H9 (cell line): ENCODE data around the gene TGOLN2. TPM values are rescaled to one million over a fixed set of nuclear protein-coding genes. Genes with fewer than 3 reads are reported as not detected.

ENCODE experiments used
- DNase-seq: peaks from one replicate; pipeline ENCODE4 v3.0.0-alpha.2; 2017
- H2AFZ ChIP-seq: one replicate; pipeline ENCODE4 v1.6.1; 2013; ENCODE audit warnings: mild to moderate bottlenecking, low read length, control low read depth, moderate library complexity
- H2AK5ac ChIP-seq: 2 replicates; pipeline ENCODE4 v1.6.1; 2013; ENCODE audit warnings: low read length, control low read depth, mixed read lengths; ENCODE audit not compliant: insufficient read length
- H2BK120ac ChIP-seq: one replicate; pipeline ENCODE4 v1.6.1; 2013; ENCODE audit warnings: low read depth, mild to moderate bottlenecking, low read length, control low read depth, inconsistent platforms; ENCODE audit not compliant: poor library complexity, severe bottlenecking
- H2BK12ac ChIP-seq: 2 replicates; pipeline ENCODE4 v1.6.1; 2013; ENCODE audit warnings: low read length, control low read depth, mixed read lengths, low read depth; ENCODE audit not compliant: insufficient read length
- H2BK15ac ChIP-seq: 2 replicates; pipeline ENCODE4 v1.6.1; 2013; ENCODE audit warnings: low read depth, low read length, control low read depth
- H2BK20ac ChIP-seq: one replicate; pipeline ENCODE4 v1.6.1; 2013; ENCODE audit warnings: low read depth, mild to moderate bottlenecking, low read length, control low read depth, inconsistent platforms; ENCODE audit not compliant: poor library complexity, severe bottlenecking
- H2BK5ac ChIP-seq: 2 replicates; pipeline ENCODE4 v1.6.1; 2013; ENCODE audit warnings: low read length, control low read depth, mixed read lengths; ENCODE audit not compliant: insufficient read length
- H3K14ac ChIP-seq: 2 replicates; pipeline ENCODE4 v1.6.1; 2013; ENCODE audit warnings: low read length, control low read depth; ENCODE audit not compliant: insufficient read depth
- H3K18ac ChIP-seq: 2 replicates; pipeline ENCODE4 v1.6.1; 2013; ENCODE audit warnings: low read depth, mild to moderate bottlenecking, mixed read lengths, low read length, control low read depth; ENCODE audit not compliant: insufficient read length
- H3K23ac ChIP-seq: 2 replicates; pipeline ENCODE4 v1.6.1; 2013; ENCODE audit warnings: low read length, control low read depth, mixed read lengths, low read depth; ENCODE audit not compliant: insufficient read length
- H3K23me2 ChIP-seq: 2 replicates; pipeline ENCODE4 v1.6.1; 2013; ENCODE audit warnings: low read depth, mild to moderate bottlenecking, mixed read lengths, low read length, control low read depth; ENCODE audit not compliant: insufficient read length, poor library complexity, severe bottlenecking
- H3K27ac ChIP-seq: 2 replicates; pipeline ENCODE4 v1.5.1; 2013; ENCODE audit warnings: low read length, control low read depth, mixed read lengths, low read depth; ENCODE audit not compliant: insufficient read length
- H3K27me3 ChIP-seq: 2 replicates; pipeline ENCODE4 v1.6.1; 2013; ENCODE audit warnings: low read length, control low read depth, inconsistent platforms; ENCODE audit not compliant: insufficient read depth
- H3K4ac ChIP-seq: 2 replicates; pipeline ENCODE4 v1.6.1; 2013; ENCODE audit warnings: low read depth, mild to moderate bottlenecking, control low read depth, inconsistent platforms, low read length, moderate library complexity
- H3K4me1 ChIP-seq: 2 replicates; pipeline ENCODE4 v1.6.1; 2013; ENCODE audit warnings: low read length, control low read depth, inconsistent platforms; ENCODE audit not compliant: insufficient read depth
- H3K4me2 ChIP-seq: 2 replicates; pipeline ENCODE4 v1.6.1; 2013; ENCODE audit warnings: low read length, control low read depth, mixed read lengths; ENCODE audit not compliant: insufficient read length, insufficient read depth
- H3K56ac ChIP-seq: 2 replicates; pipeline ENCODE4 v1.6.1; 2013; ENCODE audit warnings: low read depth, mild to moderate bottlenecking, mixed read lengths, low read length, control low read depth; ENCODE audit not compliant: insufficient read length
- H3K79me1 ChIP-seq: 2 replicates; pipeline ENCODE4 v1.6.1; 2013; ENCODE audit warnings: low read depth, mild to moderate bottlenecking, moderate library complexity, low read length, control low read depth, inconsistent platforms; ENCODE audit not compliant: insufficient read depth, poor library complexity, severe bottlenecking
- H3K79me2 ChIP-seq: 2 replicates; pipeline ENCODE4 v1.6.1; 2013; ENCODE audit warnings: low read length, control low read depth, inconsistent platforms; ENCODE audit not compliant: insufficient read depth
- H3K9ac ChIP-seq: 2 replicates; pipeline ENCODE4 v1.6.1; 2013; ENCODE audit warnings: low read length, control low read depth, mixed read lengths; ENCODE audit not compliant: insufficient read length; ENCODE audit errors: extremely low read depth
- H3K9me3 ChIP-seq: one replicate; pipeline ENCODE4 v1.6.1; 2013; ENCODE audit warnings: low read depth, low read length, inconsistent platforms; ENCODE audit not compliant: control insufficient read depth
- H3T11ph ChIP-seq: one replicate; pipeline ENCODE4 v1.6.1; 2013; ENCODE audit warnings: mild to moderate bottlenecking, low read length, control low read depth, inconsistent platforms
- H4K20me1 ChIP-seq: one replicate; pipeline ENCODE4 v1.6.1; 2013; ENCODE audit not compliant: control insufficient read depth, insufficient read length, insufficient read depth
- H4K5ac ChIP-seq: 2 replicates; pipeline ENCODE4 v1.6.1; 2013; ENCODE audit warnings: low read depth, mild to moderate bottlenecking, mixed read lengths, low read length, control low read depth; ENCODE audit not compliant: insufficient read length
- H4K8ac ChIP-seq: replicated peaks from 2 replicates; pipeline ENCODE4 v1.6.1; 2013; ENCODE audit warnings: low read length, control low read depth, mixed read lengths, low read depth; ENCODE audit not compliant: insufficient read length
- H4K91ac ChIP-seq: 2 replicates; pipeline ENCODE4 v1.6.1; 2013; ENCODE audit warnings: low read depth, mild to moderate bottlenecking, moderate library complexity, mixed read lengths, low read length, control low read depth; ENCODE audit not compliant: insufficient read length
- H3K27ac Mint-ChIP-seq, 3 experiments: 2 replicates in 2 of 3; 3 replicates in 1 of 3; pipeline ENCODE4 v1.8.0; 2020 to 2021; ENCODE audit warnings: mixed read lengths in 3 of 3, mild to moderate bottlenecking in 1 of 3, moderate library complexity in 1 of 3
- H3K27me3 Mint-ChIP-seq: 2 replicates; pipeline ENCODE4 v1.8.0; 2021; ENCODE audit warnings: low read depth, mild to moderate bottlenecking, moderate library complexity, mixed read lengths
- H3K36me3 Mint-ChIP-seq, 3 experiments: 2 replicates in 2 of 3; 3 replicates in 1 of 3; pipeline ENCODE4 v1.8.0; 2020 to 2021; ENCODE audit warnings: low read depth in 3 of 3, mixed read lengths in 3 of 3; ENCODE audit not compliant: insufficient read depth in 1 of 3
- H3K4me1 Mint-ChIP-seq, 2 experiments: 2 replicates each; pipeline ENCODE4 v1.8.0; 2020; ENCODE audit warnings: mixed read lengths in 2 of 2
- H3K4me3 Mint-ChIP-seq, 2 experiments: 2 replicates in 1 of 2; 3 replicates in 1 of 2; pipeline ENCODE4 v1.8.0; 2020 to 2021; ENCODE audit warnings: mild to moderate bottlenecking in 2 of 2, mixed read lengths in 2 of 2, moderate library complexity in 1 of 2
- H3K9me3 Mint-ChIP-seq, 2 experiments: 2 replicates in 1 of 2; 3 replicates in 1 of 2; pipeline ENCODE4 v1.8.0; 2020; ENCODE audit warnings: mild to moderate bottlenecking in 2 of 2, mixed read lengths in 2 of 2, moderate library complexity in 1 of 2
- WGBS: extraction: QIAGEN DNeasy Blood & Tissue Kit; methylation state at CpG from one replicate; pipeline ENCODE4 v1.1.7; 2013; ENCODE audit warnings: missing lambda C conversion rate, low lambda C conversion rate, mixed read lengths; ENCODE audit not compliant: insufficient read length; ENCODE audit errors: extremely low coverage; 5-methylcytosine and 5-hydroxymethylcytosine counted together
- total RNA-seq: library from RNA; stranded (reverse); gene quantifications from 2 replicates; pipeline ENCODE4 v1.2.1, GENCODE V29; 2021
- TF ChIP-seq, protein P1 (sequence below): fragments of 200-600 bp; sonication (generic); conservative IDR thresholded peaks from 3 replicates; pipeline ENCODE4 v1.8.0; 2021; ENCODE audit warnings: antibody characterized with exemption, mild to moderate bottlenecking

Gene TGOLN2
- total RNA-seq, 1 experiment from 2014 or later = 47.8 TPM

DNA sequence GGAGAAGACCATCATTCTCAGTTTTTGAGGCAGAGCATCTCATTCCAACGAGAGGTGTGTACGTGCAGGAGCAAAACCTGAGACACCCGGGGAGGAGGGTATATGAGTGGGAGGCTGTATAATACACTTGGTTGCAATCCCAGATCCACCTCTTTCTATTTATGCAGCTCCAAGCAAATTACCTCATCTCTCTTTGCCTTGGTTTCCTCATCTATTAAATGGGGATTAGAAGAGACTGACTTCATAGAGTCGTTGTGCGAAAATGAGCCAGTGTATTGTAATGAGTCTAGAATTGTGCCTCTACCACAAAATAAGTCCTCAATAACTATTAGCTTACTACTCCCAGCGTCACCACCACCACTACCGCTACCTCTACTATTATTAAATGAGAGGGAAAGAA lies 40.1 kb downstream of the TGOLN2 start:
- no peak overlapping the region for H2BK15ac ChIP-seq
- H3K4ac ChIP-seq = no peak overlapping the region
- H2BK120ac ChIP-seq = no peak overlapping the region
- H3K4me2 ChIP-seq = no peak overlapping the region
- H4K8ac ChIP-seq = no peak overlapping the region
- H3K9ac ChIP-seq = no peak overlapping the region
- TF ChIP-seq, protein P1, sequence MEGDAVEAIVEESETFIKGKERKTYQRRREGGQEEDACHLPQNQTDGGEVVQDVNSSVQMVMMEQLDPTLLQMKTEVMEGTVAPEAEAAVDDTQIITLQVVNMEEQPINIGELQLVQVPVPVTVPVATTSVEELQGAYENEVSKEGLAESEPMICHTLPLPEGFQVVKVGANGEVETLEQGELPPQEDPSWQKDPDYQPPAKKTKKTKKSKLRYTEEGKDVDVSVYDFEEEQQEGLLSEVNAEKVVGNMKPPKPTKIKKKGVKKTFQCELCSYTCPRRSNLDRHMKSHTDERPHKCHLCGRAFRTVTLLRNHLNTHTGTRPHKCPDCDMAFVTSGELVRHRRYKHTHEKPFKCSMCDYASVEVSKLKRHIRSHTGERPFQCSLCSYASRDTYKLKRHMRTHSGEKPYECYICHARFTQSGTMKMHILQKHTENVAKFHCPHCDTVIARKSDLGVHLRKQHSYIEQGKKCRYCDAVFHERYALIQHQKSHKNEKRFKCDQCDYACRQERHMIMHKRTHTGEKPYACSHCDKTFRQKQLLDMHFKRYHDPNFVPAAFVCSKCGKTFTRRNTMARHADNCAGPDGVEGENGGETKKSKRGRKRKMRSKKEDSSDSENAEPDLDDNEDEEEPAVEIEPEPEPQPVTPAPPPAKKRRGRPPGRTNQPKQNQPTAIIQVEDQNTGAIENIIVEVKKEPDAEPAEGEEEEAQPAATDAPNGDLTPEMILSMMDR = no peak
- H3K9me3 ChIP-seq = no peaks in the 10 kb centered on the region
- Mint-ChIP-seq H3K4me1 (peaks cover 28 to 31% of the 10 kb centered on the region in 2 experiments), H3K27ac (peak overlapping the region in 1 of 3 experiments; percentile 50; a peak in 2 of 7 replicates), H3K9me3 (peaks cover 0 to 6% of the 10 kb centered on the region in 2 experiments; a peak in 1 of 5 replicates), H3K4me3 (no peak overlapping the region), H3K27me3 (no peaks in the 10 kb centered on the region), H3K36me3 (peaks cover 33 to 71% (median 66%) of the 10 kb centered on the region in 3 experiments; a peak in 6 of 7 replicates)
- H3K56ac ChIP-seq = no peak overlapping the region
- no peaks in the 10 kb centered on the region for H3K79me2 ChIP-seq
- H4K20me1 ChIP-seq = no peaks in the 10 kb centered on the region
- no peak overlapping the region for H2AFZ ChIP-seq
- no peak overlapping the region for H2BK12ac ChIP-seq
- H4K91ac ChIP-seq = no peak overlapping the region
- no peak overlapping the region for H2AK5ac ChIP-seq
- H3K23me2 ChIP-seq = no peaks in the 10 kb centered on the region
- H3K27me3 ChIP-seq = no peaks in the 10 kb centered on the region
- no peak for DNase-seq
- no CpG with 5 or more reads among the region's 7 CpGs for WGBS
- no peak overlapping the region for H4K5ac ChIP-seq
- no peak overlapping the region for H3K18ac ChIP-seq
- H3K14ac ChIP-seq = no peak overlapping the region
- H3K23ac ChIP-seq = no peak overlapping the region
- H3K4me1 ChIP-seq = peaks cover 3% of the 10 kb centered on the region; the same call in 1 of the 2 replicates
- no peak overlapping the region for H3T11ph ChIP-seq
- H3K79me1 ChIP-seq = no peaks in the 10 kb centered on the region
- H2BK20ac ChIP-seq = no peak overlapping the region
- no peak overlapping the region for H3K27ac ChIP-seq
- no peak overlapping the region for H2BK5ac ChIP-seq
